ENCODE data around the gene AOPEP. TPM values are rescaled to one million over a fixed set of nuclear protein-coding genes. Genes with fewer than 3 reads are reported as not detected.

AOPEP gene
- total and polyA plus RNA-seq, 2 donors (not counting 3 experiments of a cell fraction or from before 2014, with no cell fraction given), result 20.2 to 41.6 TPM

GRCh38 chr9:94882966-94883641, 156.6 kb downstream of the AOPEP start:
- Histone ChIP-seq H4K20me1 (replicated peaks; ENCODE audit: control insufficient read depth, extremely low read depth, insufficient read depth, low read length) (no peaks in the 10 kb centered on the region), H3K9me3 (replicated peaks; ENCODE audit: control insufficient read depth, insufficient read depth, low read length) (no peaks in the 10 kb centered on the region), H3K27me3 (ENCODE audit: control insufficient read depth in 2 of 2, insufficient read depth in 2 of 2, low read length in 2 of 2) (no peaks in the 10 kb centered on the region), H3K27ac (ENCODE audit: insufficient read depth, low read depth, low read length) (no peak overlapping the region), H3K79me2 (ENCODE audit: control insufficient read depth, insufficient read depth, low read length) (no peaks in the 10 kb centered on the region), H2AFZ (ENCODE audit: low read depth, low read length) (no peak overlapping the region), H3K9ac (replicated peaks; ENCODE audit: extremely low read depth, insufficient read depth, low read length) (no peak overlapping the region), H3K4me2 (ENCODE audit: insufficient read depth, low read length) (no peak overlapping the region), H3K4me1 (ENCODE audit: control insufficient read depth, extremely low read depth, insufficient read depth, low read length) (peaks cover 3% of the 10 kb centered on the region), H3K36me3 (ENCODE audit: control insufficient read depth in 2 of 2, extremely low read depth in 1 of 2, insufficient read depth in 2 of 2, low read length in 2 of 2) (no peaks in the 10 kb centered on the region), H3K4me3 (replicated peaks in 1 of 3; ENCODE audit: insufficient read depth in 1 of 3, low read depth in 1 of 3, low read length in 3 of 3) (no peak overlapping the region), H3K9me1 (replicated peaks; ENCODE audit: control insufficient read depth, extremely low read depth, insufficient read depth, low read length) (no peaks in the 10 kb centered on the region)
- DNase-seq (ENCODE audit: low read depth, low spot score), result peak; percentile 55
- TF ChIP-seq JUN (IDR thresholded peaks at IDR 0.05; ENCODE audit: borderline replicate concordance, insufficient read depth, insufficient read length, low read depth) (no peak), MYC (IDR thresholded peaks at IDR 0.05; ENCODE audit: low read depth, low read length) (no peak), POLR2AphosphoS5 (IDR thresholded peaks at IDR 0.05; ENCODE audit: insufficient read depth, low read depth, low read length) (no peak), CTCF (IDR thresholded peaks at IDR 0.05; ENCODE audit: extremely low read depth in 1 of 2, insufficient read depth in 1 of 2, low read depth in 1 of 2, low read length in 2 of 2) (no peak), MAX (IDR thresholded peaks at IDR 0.05; ENCODE audit: insufficient read depth, insufficient read length) (no peak), POLR2A (IDR thresholded peaks at IDR 0.05; ENCODE audit: low read depth, low read length) (no peak), GATA2 (IDR thresholded peaks at IDR 0.05; ENCODE audit: insufficient read depth, insufficient read length, low read depth, low read length) (no peak), FOS (IDR thresholded peaks at IDR 0.05; ENCODE audit: borderline replicate concordance, insufficient read depth, low read length) (no peak), EZH2 (IDR thresholded peaks at IDR 0.05; ENCODE audit: borderline replicate concordance, low read depth, low read length, severe bottlenecking) (no peak)
- dilution Hi-C loops (cut with MboI; ENCODE audit: extremely low pct_ligation_motif_present, low sequenced_read_pairs) (no loop called here), intact Hi-C loops (cut with micrococcal nuclease) (no loop called here)
- CTCF ChIA-PET, result interaction anchor here (1.3 kb wide), 1 partner anchor 49 kb away, joined by 3 read pairs; no protein-coding TSS in a partner anchor
- FAIRE-seq, result no peak
- POLR2A ChIA-PET, result no interaction called here
- no TSS peak for BruUV-seq (replicated peaks)

Measured in endothelial cell of umbilical vein (primary cell).